Vagina (tissue), 2 donors: ENCODE results near the gene OR9A4. TPM values are rescaled to one million over a fixed set of nuclear protein-coding genes. Genes with fewer than 3 reads are reported as not detected.

Source experiments
- DNase-seq, 2 donors: peaks; one replicate each; pipeline ENCODE4 v3.0.0-alpha.2; 2017; ENCODE audit errors: extremely low spot score in 2 of 2
- H3K27ac ChIP-seq: fragments of 200-600 bp; sonication (generic); one replicate; pipeline ENCODE4 v1.5.1; 2019
- H3K27me3 ChIP-seq: fragments of 200-600 bp; sonication (generic); one replicate; pipeline ENCODE4 v1.5.1; 2019
- H3K36me3 ChIP-seq, 2 donors: fragments of 200-600 bp; sonication (generic); one replicate each; pipeline ENCODE4 v1.5.1; 2017 to 2019
- H3K4me1 ChIP-seq: fragments of 200-600 bp; sonication (generic); one replicate; pipeline ENCODE4 v1.5.1; 2019
- H3K4me3 ChIP-seq, 2 donors: fragments of 200-600 bp; sonication (generic); 1 replicate in 1 of 2; 2 replicates in 1 of 2; pipeline ENCODE4 v1.5.1; 2016 to 2019
- H3K9me3 ChIP-seq: fragments of 200-600 bp; sonication (generic); one replicate; pipeline ENCODE4 v1.5.1; 2019
- POLR2A ChIP-seq, 2 donors: fragments of 450-650 bp; IDR thresholded peaks; one replicate each; pipeline ENCODE4 v1.6.1; 2017; ENCODE audit warnings: antibody characterized with exemption in 2 of 2, mild to moderate bottlenecking in 2 of 2, moderate library complexity in 2 of 2
- POLR2AphosphoS5 ChIP-seq, 2 donors: sonication (generic); formaldehyde crosslinking; IDR thresholded peaks; one replicate each; pipeline ENCODE4 v1.9.0; 2017; ENCODE audit warnings: antibody characterized with exemption in 2 of 2, mild to moderate bottlenecking in 2 of 2, low read depth in 1 of 2; ENCODE audit not compliant: insufficient read depth in 1 of 2
- intact Hi-C: fragments of 100-400 bp; cut with DNase I; formaldehyde crosslinking; loops from one replicate; pipeline ENCODE4 v1.15.1; 2023
- total RNA-seq: library from RNA; depleted of rRNA; stranded (reverse); fragments of >200 nt; gene quantifications from one replicate; pipeline ENCODE4 v1.2.3, GENCODE V29; 2016
- TF ChIP-seq, protein P1 (sequence below), 3 experiments: fragments of 450-650 bp in 2 of 3; fragments of 200-600 bp in 1 of 3; sonication (generic) in 1 of 3; IDR thresholded peaks; one replicate each; pipeline ENCODE4 v1.5.1; 2017 to 2019; ENCODE audit warnings: antibody characterized with exemption in 3 of 3, mild to moderate bottlenecking in 2 of 3, moderate library complexity in 2 of 3

OR9A4 gene
- total RNA-seq, 1 donor from 2014 or later = not detected

- TF ChIP-seq POLR2AphosphoS5 (IDR thresholded peaks at IDR 0.05; ENCODE audit: insufficient read depth in 1 of 2, low read depth in 1 of 2) (no peak), POLR2A (IDR thresholded peaks at IDR 0.05) (no peak)
- TF ChIP-seq, protein P1, sequence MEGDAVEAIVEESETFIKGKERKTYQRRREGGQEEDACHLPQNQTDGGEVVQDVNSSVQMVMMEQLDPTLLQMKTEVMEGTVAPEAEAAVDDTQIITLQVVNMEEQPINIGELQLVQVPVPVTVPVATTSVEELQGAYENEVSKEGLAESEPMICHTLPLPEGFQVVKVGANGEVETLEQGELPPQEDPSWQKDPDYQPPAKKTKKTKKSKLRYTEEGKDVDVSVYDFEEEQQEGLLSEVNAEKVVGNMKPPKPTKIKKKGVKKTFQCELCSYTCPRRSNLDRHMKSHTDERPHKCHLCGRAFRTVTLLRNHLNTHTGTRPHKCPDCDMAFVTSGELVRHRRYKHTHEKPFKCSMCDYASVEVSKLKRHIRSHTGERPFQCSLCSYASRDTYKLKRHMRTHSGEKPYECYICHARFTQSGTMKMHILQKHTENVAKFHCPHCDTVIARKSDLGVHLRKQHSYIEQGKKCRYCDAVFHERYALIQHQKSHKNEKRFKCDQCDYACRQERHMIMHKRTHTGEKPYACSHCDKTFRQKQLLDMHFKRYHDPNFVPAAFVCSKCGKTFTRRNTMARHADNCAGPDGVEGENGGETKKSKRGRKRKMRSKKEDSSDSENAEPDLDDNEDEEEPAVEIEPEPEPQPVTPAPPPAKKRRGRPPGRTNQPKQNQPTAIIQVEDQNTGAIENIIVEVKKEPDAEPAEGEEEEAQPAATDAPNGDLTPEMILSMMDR (IDR thresholded peaks at IDR 0.05) = no peak
- Histone ChIP-seq H3K4me1 (no peaks in the 10 kb centered on the region), H3K36me3 (no peaks in the 10 kb centered on the region), H3K4me3 (no peak overlapping the region), H3K27me3 (no peaks in the 10 kb centered on the region), H3K27ac (no peak overlapping the region), H3K9me3 (no peaks in the 10 kb centered on the region)
- DNase-seq = no peak
- intact Hi-C loops = no loop called here
These were observed 9.9 kb upstream of the OR9A4 start for GRCh38 chr7:141906285-141906684.

DNA sequence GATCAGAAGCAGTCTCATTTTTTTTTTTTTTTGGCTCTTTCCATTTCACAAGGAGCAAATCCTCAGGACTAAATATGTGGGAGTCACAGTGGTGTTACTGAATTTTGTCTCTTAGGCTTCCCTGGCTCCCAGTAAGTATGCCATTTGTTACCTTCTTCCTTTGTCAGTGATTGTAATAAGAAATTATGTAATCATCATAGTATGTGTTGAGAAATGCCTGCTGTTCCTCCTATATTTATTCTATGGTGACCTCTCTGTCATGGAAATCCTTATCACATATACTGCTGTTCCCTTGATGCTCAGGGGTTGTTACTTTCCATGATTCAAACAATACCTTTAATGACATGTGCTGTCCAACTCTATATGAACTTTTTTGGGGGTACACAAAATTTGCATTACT is 4.8 kb upstream of the OR9A4 start:
- no peak for DNase-seq
- no peaks in the 10 kb centered on the region for H3K4me1 ChIP-seq
- TF ChIP-seq POLR2AphosphoS5 (IDR thresholded peaks at IDR 0.05; ENCODE audit: insufficient read depth in 1 of 2, low read depth in 1 of 2) = no peak
- TF ChIP-seq POLR2A (IDR thresholded peaks at IDR 0.05) = no peak
- TF ChIP-seq, protein P1 (IDR thresholded peaks at IDR 0.05) = no peak
- intact Hi-C loops = no loop called here
- H3K4me3 ChIP-seq = no peak overlapping the region
- no peak overlapping the region for H3K27ac ChIP-seq
- H3K27me3 ChIP-seq = no peaks in the 10 kb centered on the region
- no peaks in the 10 kb centered on the region for H3K9me3 ChIP-seq
- H3K36me3 ChIP-seq = no peaks in the 10 kb centered on the region

DNA sequence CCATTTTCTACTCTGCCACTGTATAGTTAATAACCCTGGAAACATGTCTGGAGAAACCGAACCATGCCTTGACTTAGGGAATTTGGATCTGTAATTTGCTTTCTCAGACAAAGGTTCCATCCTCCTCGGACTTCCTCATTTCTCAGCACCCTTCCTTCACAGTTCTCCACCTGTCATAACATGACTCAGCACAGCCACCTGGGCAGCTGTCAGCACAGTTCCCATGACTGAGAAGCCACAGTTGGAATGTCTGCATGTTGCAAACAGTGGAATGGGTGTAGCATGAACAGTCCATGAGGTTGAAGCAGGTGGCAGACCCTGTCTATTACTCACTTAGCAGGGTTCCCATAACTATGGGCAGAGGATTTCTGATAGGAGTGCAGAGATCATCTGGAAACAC is 634 bp upstream of the OR9A4 start:
- Histone ChIP-seq H3K27me3 (no peaks in the 10 kb centered on the region), H3K36me3 (no peaks in the 10 kb centered on the region), H3K27ac (no peak overlapping the region), H3K9me3 (no peaks in the 10 kb centered on the region), H3K4me1 (no peaks in the 10 kb centered on the region), H3K4me3 (no peak overlapping the region)
- intact Hi-C loops = no loop called here
- TF ChIP-seq, protein P1 (IDR thresholded peaks at IDR 0.05) = no peak
- TF ChIP-seq POLR2A (IDR thresholded peaks at IDR 0.05) (no peak), POLR2AphosphoS5 (IDR thresholded peaks at IDR 0.05; ENCODE audit: insufficient read depth in 1 of 2, low read depth in 1 of 2) (no peak)
- no peak for DNase-seq

- DNase-seq = no peak
- no peak overlapping the region for H3K4me3 ChIP-seq
- no peaks in the 10 kb centered on the region for H3K27me3 ChIP-seq
- H3K4me1 ChIP-seq = no peaks in the 10 kb centered on the region
- TF ChIP-seq, protein P1 (IDR thresholded peaks at IDR 0.05) = no peak
- TF ChIP-seq POLR2A (IDR thresholded peaks at IDR 0.05) = no peak
- no peak for TF ChIP-seq POLR2AphosphoS5 (IDR thresholded peaks at IDR 0.05; ENCODE audit: insufficient read depth in 1 of 2, low read depth in 1 of 2)
- H3K9me3 ChIP-seq = no peaks in the 10 kb centered on the region
- H3K36me3 ChIP-seq = no peaks in the 10 kb centered on the region
- H3K27ac ChIP-seq = no peak overlapping the region
- intact Hi-C loops = no loop called here
These were observed 4.1 kb downstream of the OR9A4 start for GRCh38 chr7:141920281-141920680.

DNA sequence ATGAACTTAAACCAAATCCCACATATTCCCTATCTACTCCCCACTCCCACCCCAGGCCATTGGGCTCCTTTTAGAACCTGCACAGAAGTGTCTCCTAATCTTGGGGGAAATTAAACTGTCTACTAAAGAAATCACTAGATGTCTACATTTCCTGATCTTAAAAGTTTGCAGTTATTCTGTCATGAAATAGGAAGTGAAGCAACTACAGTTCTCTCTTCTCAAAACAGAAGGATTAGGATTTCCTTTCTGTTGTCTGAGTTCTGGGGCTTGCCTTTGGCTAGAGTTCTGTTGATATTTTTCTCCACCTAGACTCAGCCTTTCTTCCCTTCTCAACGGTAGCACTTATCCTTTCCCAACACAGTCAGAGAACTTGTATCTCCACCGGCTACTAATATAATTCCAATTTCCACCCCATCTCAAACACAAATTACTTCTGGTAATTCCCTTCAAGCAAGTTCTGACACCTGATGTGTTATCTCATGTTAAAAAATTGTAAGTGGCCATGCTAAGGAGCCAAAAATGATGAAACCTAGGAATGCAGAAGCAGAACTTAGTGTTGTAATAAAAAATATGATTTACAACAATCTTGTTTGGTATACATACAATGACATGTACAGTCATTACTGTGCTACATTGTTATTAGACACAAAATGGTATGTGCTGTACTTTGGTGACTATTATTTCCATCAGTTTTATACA is 12.1 kb downstream of the OR9A4 start:
- H3K27ac ChIP-seq = no peak overlapping the region
- H3K4me3 ChIP-seq = no peak overlapping the region
- intact Hi-C loops = no loop called here
- no peaks in the 10 kb centered on the region for H3K36me3 ChIP-seq
- no peaks in the 10 kb centered on the region for H3K9me3 ChIP-seq
- H3K4me1 ChIP-seq = no peaks in the 10 kb centered on the region
- no peaks in the 10 kb centered on the region for H3K27me3 ChIP-seq
- DNase-seq = no peak
- TF ChIP-seq POLR2A (IDR thresholded peaks at IDR 0.05) (no peak), POLR2AphosphoS5 (IDR thresholded peaks at IDR 0.05; ENCODE audit: insufficient read depth in 1 of 2, low read depth in 1 of 2) (no peak)
- TF ChIP-seq, protein P1 (IDR thresholded peaks at IDR 0.05) = no peak
